GM18951 (cell line): ENCODE data around the gene CFAP97D1.

Experiments
- POLR2A ChIP-seq: IDR thresholded peaks from 4 replicates; pipeline ENCODE4 v1.6.1; 2011; ENCODE audit warnings: mild to moderate bottlenecking; ENCODE audit not compliant: insufficient read length, insufficient read depth; ENCODE audit errors: extremely low read depth
- in situ Hi-C: fragments of 300-500 bp; cut with MboI; formaldehyde crosslinking; loops from one replicate; pipeline ENCODE4 v1.12.0; 2022; ENCODE audit warnings: low sequenced_read_pairs, mixed read lengths, inconsistent platforms; ENCODE audit not compliant: unreplicated experiment

CFAP97D1 gene

DNA sequence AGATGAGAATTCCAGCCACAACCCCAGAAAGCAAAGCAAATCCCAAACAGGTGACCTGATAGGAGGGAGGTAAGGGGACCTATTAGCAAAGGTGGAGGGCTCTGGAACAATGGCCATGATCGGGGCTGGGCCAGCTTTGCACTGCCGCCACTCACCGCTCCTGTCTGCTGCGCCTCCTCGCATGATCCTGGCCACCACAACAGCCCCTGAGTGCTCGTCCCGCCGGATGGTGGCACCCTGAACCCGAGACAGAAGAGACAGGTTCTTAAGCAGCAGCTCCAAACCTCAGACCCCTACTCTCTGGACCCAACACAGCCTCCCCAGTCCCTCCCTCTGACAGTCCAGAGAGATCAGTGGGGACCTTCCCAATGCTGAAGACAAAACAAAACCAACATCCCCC is 47.4 kb downstream of the CFAP97D1 start:
- in situ Hi-C loops: no loop called here
- no peak for TF ChIP-seq POLR2A

DNA sequence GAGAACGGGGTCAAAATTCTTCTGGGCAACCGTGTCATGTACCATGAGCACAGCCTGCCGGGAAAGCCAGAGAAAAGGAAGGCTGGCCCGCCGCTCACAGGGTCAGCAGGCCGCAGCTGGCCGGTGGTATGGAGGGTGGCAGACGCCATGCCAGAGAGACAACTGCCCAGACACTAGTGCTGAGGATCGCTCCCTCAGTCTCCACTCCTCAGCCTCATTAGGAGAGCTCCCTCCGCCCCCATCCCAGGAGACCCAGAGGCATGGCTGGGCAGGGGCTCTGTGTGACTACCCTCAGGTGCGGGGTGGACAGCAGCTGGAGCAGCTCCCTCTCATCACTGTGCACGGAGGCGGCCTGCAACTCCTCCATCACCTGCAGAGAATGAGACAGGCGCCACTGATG is 49.5 kb downstream of the CFAP97D1 start:
- no peak for TF ChIP-seq POLR2A
- in situ Hi-C loops: no loop called here

DNA sequence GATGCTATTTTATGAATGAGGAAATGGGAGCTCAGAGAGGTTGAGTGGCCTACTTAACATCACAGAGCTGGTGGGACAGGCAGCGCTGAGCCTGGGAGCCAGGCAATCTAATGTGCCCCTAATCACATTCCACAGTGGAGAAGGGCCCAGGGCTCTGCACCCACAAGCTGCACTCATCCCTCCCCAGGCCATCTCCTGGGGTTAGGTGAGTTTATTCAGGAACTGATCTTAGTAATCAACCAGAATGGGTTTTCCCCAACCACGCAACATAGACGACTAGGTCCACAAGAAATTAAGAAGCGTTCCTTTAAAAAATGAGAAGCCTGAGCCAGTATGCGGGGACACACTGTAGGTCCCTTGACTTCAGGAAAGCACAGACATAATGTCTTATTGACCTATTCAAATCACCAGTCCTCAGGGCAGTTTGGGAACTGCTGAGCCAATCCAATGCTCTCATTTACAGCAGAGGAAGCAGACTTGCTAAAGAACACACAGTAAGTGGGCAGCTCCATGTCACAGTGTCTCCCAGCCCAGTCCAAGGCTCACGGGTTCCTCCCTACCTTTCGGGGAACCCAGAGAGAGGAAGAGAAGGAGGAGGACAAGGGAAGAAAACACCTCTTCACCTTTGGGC is 50.4 kb downstream of the CFAP97D1 start:
- in situ Hi-C loops: no loop called here
- TF ChIP-seq POLR2A: no peak

DNA sequence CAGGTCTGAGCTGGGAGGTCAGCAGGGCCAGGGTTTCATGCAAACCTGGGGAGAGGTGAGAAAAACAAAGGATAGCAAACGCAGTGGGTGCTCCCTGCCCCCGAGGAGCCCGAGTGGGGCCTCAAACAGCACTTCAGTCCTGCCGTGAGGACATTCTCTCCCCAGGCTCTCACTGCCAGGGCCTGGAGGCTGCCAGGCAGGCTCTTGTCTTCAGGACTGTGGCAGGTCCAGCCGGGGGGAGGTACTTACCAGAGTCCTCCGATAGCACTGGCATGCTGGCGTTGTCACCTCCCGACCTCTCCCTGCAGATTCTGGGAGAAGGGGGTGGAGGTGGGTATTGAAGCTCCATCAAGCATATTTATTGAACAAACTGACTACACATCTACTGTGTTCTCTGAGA is 51.4 kb downstream of the CFAP97D1 start:
- TF ChIP-seq POLR2A: no peak
- in situ Hi-C loops: no loop called here

DNA sequence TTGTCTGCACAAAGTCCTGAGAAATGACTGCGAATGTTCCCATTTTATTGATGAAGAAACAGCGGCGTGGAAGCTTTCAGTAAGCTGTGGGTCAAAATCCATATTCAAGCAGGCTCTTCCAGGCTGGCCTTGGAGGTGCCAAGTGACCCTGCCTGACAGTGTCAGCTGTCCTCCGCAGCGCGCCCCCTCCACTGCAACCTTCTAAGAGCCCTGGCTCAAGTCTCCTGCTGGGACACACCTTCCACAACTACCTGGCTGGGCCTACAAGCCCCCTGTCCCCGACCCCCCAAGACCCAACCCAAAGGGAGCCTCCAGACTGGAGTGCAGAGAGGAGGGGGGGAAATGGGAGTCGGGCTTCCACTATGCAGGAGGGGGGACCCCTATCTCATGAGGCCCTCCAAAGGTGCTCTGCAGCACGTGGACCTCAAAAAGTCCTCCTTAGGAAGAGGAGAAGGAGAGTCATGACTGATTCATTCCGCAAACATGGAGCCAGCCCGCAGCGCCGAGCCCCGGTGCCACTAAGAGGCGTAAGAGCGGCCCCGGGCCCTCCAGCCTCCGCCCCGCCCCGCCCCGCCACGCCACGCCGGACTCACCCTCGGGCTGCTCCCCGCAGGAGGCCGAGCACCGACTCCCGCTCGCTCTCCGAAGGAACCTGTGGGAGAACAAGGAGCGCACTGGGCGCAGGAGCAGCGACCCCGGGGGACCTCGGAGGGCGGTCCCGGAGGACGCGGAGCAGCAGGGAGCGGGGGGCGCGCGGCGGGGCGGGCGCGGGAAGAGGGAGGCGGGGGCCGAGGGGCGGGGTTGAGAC is 52.1 kb downstream of the CFAP97D1 start:
- no peak for TF ChIP-seq POLR2A
- in situ Hi-C loops: no loop called here

DNA sequence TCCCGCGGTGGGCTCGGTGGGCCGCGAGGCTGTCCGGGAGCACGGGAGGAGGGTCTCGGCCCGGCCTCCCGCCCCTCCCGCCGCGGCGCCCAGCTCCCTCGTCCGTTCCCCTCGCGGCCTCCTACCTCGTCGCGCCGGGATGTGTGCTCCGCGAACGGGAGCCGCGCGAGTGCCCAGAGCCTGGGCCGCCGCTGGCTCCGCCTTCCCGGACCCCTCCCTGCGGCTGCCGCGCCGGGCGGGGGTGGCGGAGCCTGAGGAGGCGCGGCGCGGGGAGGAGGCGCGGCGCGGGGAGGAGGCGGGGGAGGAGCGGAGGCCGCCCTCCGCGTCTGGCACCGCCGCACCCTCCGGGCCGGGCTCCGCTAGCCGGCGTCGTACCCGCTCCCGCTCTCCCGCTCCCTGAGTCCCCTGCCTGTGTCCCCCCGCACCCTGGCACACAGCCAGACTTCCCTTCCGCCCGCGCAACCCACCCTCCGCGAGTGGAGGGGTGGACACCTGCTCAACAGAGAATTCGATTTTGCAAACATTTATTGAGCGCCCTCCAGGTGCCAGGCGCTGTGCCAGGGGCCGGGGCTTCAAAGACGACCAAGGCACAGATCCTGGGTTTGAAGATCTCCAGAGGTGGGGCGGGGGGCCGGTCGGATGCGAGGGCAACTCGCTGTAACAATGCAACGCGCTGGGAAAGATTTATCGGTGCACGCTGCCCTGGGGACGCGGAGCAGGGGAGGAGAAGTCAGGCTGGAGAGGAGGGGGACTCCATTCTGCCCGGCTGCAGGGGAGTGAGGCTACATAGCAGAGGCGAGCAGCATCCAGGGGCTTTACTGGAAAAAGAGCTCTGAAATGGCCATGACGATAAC is 53.0 kb downstream of the CFAP97D1 start, which contains the start of gene MPP3:
TSS of gene MPP3 (minus strand) at position 171 of the 854 bp plus-strand sequence. CDS start 1,240 bp downstream, outside the sequence.
- no peak for TF ChIP-seq POLR2A
- in situ Hi-C loops: no loop called here

DNA sequence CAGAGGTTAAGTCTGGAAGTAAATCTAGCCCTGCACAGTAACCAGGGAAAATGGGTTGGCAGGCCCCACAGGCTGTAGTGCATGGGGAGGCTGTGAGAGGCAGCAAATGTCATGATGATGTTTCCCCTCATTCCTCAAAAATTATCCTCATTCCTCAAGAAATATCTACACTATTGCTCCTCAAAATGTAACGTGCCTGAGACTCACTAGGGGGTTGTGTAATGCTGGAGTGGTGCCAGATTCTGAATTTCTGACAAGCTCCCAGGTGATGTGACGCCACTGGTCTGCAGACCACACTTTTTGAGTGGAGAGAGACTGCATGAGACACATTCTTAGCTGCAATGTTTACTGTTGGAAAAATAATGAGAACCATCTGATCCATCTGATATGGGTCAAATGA is 53.9 kb downstream of the CFAP97D1 start:
- in situ Hi-C loops: no loop called here
- TF ChIP-seq POLR2A: no peak
